Measurements from ENCODE around the gene FOXN3.

- TF ChIP-seq YY1 (IDR thresholded peaks at IDR 0.05; ENCODE audit: insufficient read depth, insufficient read length) (no peak), SUZ12 (IDR thresholded peaks at IDR 0.05; ENCODE audit: extremely low read depth, insufficient read depth, insufficient read length) (no peak)
These were observed 45.2 kb downstream of the FOXN3 start for GRCh38 chr14:89371585-89372511.

Measured in NT2/D1 (cell line).